ENCODE data around the gene ADD3. TPM values are rescaled to one million over a fixed set of nuclear protein-coding genes. Genes with fewer than 3 reads are reported as not detected.

The ADD3 gene
- total RNA-seq, 2 donors from 2014 or later, result 158 to 377 TPM

DNA sequence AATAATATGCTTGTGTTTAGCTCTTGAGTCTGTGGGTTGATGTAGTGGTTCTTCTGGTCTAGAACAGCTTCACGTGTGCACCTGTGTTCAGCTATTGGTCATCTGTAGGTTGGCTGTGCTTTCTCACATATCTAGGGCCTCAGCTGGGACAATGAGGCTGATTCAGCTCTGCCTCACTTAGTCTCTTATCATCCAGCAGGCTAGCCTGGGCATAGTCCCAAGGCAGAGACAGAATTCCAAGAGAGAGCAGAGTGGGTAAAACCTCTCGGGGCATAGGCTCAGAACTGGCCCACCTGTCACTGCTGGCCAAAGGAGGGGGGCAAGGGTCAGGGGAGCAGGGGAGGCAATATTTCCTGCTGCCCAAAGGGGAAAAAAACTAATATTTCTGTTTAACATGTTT lies 167.6 kb downstream of the ADD3 start:
- Histone ChIP-seq H3K27me3 (no peaks in the 10 kb centered on the region), H3K9me3 (no peaks in the 10 kb centered on the region), H3K4me3 (no peak overlapping the region), H3K4me1 (peaks cover 0 to 23% of the 10 kb centered on the region in 2 donors), H3K27ac (no peak overlapping the region), H3K36me3 (no peaks in the 10 kb centered on the region)
- no peak for DNase-seq (ENCODE audit: low spot score)
- TF ChIP-seq, protein P1, sequence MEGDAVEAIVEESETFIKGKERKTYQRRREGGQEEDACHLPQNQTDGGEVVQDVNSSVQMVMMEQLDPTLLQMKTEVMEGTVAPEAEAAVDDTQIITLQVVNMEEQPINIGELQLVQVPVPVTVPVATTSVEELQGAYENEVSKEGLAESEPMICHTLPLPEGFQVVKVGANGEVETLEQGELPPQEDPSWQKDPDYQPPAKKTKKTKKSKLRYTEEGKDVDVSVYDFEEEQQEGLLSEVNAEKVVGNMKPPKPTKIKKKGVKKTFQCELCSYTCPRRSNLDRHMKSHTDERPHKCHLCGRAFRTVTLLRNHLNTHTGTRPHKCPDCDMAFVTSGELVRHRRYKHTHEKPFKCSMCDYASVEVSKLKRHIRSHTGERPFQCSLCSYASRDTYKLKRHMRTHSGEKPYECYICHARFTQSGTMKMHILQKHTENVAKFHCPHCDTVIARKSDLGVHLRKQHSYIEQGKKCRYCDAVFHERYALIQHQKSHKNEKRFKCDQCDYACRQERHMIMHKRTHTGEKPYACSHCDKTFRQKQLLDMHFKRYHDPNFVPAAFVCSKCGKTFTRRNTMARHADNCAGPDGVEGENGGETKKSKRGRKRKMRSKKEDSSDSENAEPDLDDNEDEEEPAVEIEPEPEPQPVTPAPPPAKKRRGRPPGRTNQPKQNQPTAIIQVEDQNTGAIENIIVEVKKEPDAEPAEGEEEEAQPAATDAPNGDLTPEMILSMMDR (IDR thresholded peaks at IDR 0.05), result no peak

DNA sequence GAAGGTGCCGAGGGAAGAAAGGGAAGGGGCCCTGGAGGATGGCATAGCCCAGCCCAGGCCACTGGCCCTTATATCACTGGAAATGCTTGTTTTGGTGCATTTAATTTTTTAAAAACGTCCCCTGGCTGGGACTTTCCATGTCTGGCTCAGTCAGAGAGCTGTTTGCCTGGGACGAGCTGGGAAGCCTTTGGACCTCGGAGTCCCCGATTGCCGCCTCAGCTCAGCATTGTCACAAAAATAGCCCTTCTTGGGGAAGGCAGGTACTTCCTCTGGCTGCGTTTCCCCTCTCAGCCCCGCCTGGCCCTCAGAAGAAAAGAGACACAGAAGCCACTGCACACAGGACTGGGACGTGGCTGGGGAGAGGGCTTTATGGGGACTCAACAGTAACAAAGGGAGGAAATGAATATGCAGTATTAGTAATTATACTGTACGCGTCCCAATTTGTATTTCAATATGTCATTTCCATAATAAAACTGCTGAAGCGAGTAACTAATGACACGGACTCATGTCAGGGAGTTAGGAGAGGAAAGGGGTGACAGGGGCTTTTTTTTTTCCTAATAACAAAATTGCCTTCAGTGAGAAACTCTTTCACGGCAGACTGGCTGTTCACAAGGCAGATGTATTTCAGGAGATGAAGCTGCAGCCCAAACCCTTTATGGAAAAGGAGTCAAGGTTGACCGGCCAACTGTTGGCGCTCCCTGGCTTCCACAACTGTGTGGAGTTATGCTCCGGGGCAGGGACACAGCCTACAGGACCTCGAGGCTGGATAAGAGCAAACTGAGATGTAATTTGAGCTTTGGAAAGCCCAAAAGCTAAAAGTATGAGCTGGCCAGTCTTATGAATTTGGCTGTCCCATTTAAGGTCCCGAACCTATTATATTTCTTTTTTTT lies 168.6 kb downstream of the ADD3 start:
- no peaks in the 10 kb centered on the region for H3K27me3 ChIP-seq
- no peak overlapping the region for H3K4me3 ChIP-seq
- no peak for DNase-seq (ENCODE audit: low spot score)
- H3K4me1 ChIP-seq, result peaks cover 0 to 17% of the 10 kb centered on the region in 2 donors
- H3K36me3 ChIP-seq, result no peaks in the 10 kb centered on the region
- H3K9me3 ChIP-seq, result no peaks in the 10 kb centered on the region
- TF ChIP-seq, protein P1 (IDR thresholded peaks at IDR 0.05), result no peak
- H3K27ac ChIP-seq, result peak overlapping the region in 1 of 2 donors; percentile 20

DNA sequence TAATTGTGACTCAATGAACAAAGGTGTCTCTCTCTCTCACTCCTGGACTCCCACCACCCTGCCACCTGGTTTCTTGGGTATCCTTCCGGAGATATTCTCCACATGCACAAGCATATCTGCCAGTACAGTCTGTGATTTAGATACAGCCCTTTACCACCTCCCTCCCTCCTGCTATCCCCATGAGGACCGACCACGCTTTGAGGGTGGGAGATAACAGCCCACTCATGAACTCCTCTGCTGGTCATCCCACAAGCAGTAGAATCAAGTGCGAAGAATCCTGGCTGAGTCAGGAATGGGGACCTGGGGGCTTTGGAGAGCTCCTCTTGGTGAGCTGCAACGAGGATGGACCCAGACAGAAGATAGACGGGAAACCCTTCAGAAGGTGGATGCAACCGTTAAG lies 171.4 kb downstream of the ADD3 start:
- no peak for DNase-seq (ENCODE audit: low spot score)
- Histone ChIP-seq H3K4me1 (peaks cover 0 to 17% of the 10 kb centered on the region in 2 donors), H3K36me3 (no peaks in the 10 kb centered on the region), H3K27me3 (no peaks in the 10 kb centered on the region), H3K4me3 (no peak overlapping the region), H3K27ac (no peak overlapping the region), H3K9me3 (no peaks in the 10 kb centered on the region)
- TF ChIP-seq, protein P1 (IDR thresholded peaks at IDR 0.05), result no peak

DNA sequence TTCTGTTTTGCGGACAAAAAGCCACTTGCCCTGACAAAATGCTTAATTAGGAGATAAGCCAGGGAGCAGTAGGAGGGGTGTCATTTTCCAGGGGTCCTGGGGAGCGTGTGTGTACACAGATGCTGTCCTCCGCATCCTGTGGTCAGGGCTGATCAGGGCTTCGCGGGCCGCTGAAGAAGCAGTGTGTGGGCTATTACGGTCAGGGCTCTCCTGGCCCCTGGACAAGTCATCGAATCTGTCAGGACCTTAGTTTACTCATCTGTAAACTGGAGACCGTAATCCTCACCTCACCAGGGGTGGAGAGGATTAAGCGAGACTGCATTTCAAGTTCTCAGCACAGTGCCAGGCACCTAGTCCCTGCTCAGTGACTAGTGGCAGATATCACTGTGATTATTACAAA lies 173.7 kb downstream of the ADD3 start:
- Histone ChIP-seq H3K27me3 (no peaks in the 10 kb centered on the region), H3K9me3 (no peaks in the 10 kb centered on the region), H3K27ac (no peak overlapping the region), H3K4me3 (no peak overlapping the region), H3K4me1 (peaks cover 0 to 3% of the 10 kb centered on the region in 2 donors), H3K36me3 (no peaks in the 10 kb centered on the region)
- TF ChIP-seq, protein P1 (IDR thresholded peaks at IDR 0.05), result no peak
- no peak for DNase-seq (ENCODE audit: low spot score)

DNA sequence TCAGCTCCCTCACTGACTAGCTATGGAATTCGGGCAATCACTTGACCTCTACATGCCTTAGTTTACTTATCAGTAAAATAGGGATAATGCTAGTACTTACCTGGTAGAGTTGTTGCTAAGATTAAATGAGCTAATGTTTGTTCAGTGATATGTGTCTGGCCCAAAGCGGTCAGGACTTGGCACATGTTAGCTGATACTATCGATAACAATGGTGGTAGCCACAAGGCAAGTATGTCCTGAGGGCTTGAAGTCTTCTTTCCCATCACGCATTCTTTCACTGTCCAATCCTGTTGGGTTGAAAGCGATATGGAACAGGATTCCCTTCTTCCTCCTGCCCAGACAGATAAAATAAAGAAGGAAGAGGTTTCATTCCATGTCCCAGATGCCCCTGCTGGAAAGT lies 174.1 kb downstream of the ADD3 start:
- H3K9me3 ChIP-seq, result no peaks in the 10 kb centered on the region
- no peaks in the 10 kb centered on the region for H3K36me3 ChIP-seq
- TF ChIP-seq, protein P1 (IDR thresholded peaks at IDR 0.05), result no peak
- no peak overlapping the region for H3K4me3 ChIP-seq
- H3K27ac ChIP-seq, result no peak overlapping the region
- no peaks in the 10 kb centered on the region for H3K4me1 ChIP-seq
- DNase-seq (ENCODE audit: low spot score), result no peak
- H3K27me3 ChIP-seq, result no peaks in the 10 kb centered on the region

Measured in right atrium auricular region (tissue), 2 donors.